HEK293T (cell line): ENCODE measurements around the gene ACBD3.

Source experiments
- BHLHE40 ChIP-seq: fragments of 450-650 bp; IDR thresholded peaks from 2 replicates; pipeline ENCODE4 v1.6.1; 2016; ENCODE audit warnings: mild to moderate bottlenecking, moderate library complexity, borderline replicate concordance
- NFRKB ChIP-seq: fragments of 450-650 bp; IDR thresholded peaks from 2 replicates; pipeline ENCODE4 v1.6.1; 2016; ENCODE audit warnings: mild to moderate bottlenecking, moderate library complexity
- SP1 ChIP-seq: fragments of 450-650 bp; IDR thresholded peaks from 2 replicates; pipeline ENCODE4 v1.6.1; 2017
- ZNF384 ChIP-seq: fragments of 450-650 bp; IDR thresholded peaks from 2 replicates; pipeline ENCODE4 v1.6.1; 2016

- TF ChIP-seq BHLHE40 (no peak), NFRKB (no peak), SP1 (no peak), ZNF384 (no peak)
These were observed 50.8 kb downstream of the ACBD3 start for GRCh38 chr1:226135709-226136108.
